ENCODE results near the gene GPR84.

The GPR84 gene

GRCh38 chr12:54389134-54389508, 24.8 kb upstream of the GPR84 start:
- no peak for DNase-seq (ENCODE audit: extremely low spot score)
- ChIA-PET CTCF (interaction anchor here (3.2 to 5.4 kb wide), 2 partner anchors 9 to 10 kb away, joined by 23 to 63 read pairs; no protein-coding TSS in a partner anchor), POLR2A (no interaction called here)
- TF ChIP-seq CTCF (IDR thresholded peaks at IDR 0.05; ENCODE audit: control extremely low read depth, extremely low read depth, low read depth, missing control alignments): no peak

- no peak for DNase-seq (ENCODE audit: extremely low spot score)
- no peak for TF ChIP-seq CTCF (IDR thresholded peaks at IDR 0.05; ENCODE audit: control extremely low read depth, extremely low read depth, low read depth, missing control alignments)
- ChIA-PET POLR2A (no interaction called here), CTCF (interaction anchor here (0.9 to 6.4 kb wide), 10 partner anchors 8 to 187 kb away, joined by 3 to 95 read pairs (median 8); no protein-coding TSS in a partner anchor)
Measured at GRCh38 chr12:54388237-54389133, 24.2 kb upstream of the GPR84 start.

- CTCF ChIA-PET: interaction anchor here (0.9 to 6.4 kb wide), 7 partner anchors 11 to 179 kb away, joined by 3 to 95 read pairs (median 5); no protein-coding TSS in a partner anchor
- POLR2A ChIA-PET: no interaction called here
- no peak for DNase-seq (ENCODE audit: extremely low spot score)
- no peak for TF ChIP-seq CTCF (IDR thresholded peaks at IDR 0.05; ENCODE audit: control extremely low read depth, extremely low read depth, low read depth, missing control alignments)
Measured at GRCh38 chr12:54387114-54387467, 22.8 kb upstream of the GPR84 start.

GRCh38 chr12:54386403-54387113, 22.3 kb upstream of the GPR84 start:
- ChIA-PET CTCF (interaction anchor here (1.1 to 6.4 kb wide), 8 partner anchors 12 to 179 kb away, joined by 3 to 95 read pairs (median 6); no protein-coding TSS in a partner anchor), POLR2A (no interaction called here)
- no peak for DNase-seq (ENCODE audit: extremely low spot score)
- TF ChIP-seq CTCF (IDR thresholded peaks at IDR 0.05; ENCODE audit: control extremely low read depth, extremely low read depth, low read depth, missing control alignments): no peak

GRCh38 chr12:54385251-54385914, 21.1 kb upstream of the GPR84 start:
- peak; percentile 75 for DNase-seq (ENCODE audit: extremely low spot score)
- no peak for TF ChIP-seq CTCF (IDR thresholded peaks at IDR 0.05; ENCODE audit: control extremely low read depth, extremely low read depth, low read depth, missing control alignments)
- ChIA-PET POLR2A (interaction anchor here (0.6 kb wide), 1 partner anchor 105 kb away, joined by 3 read pairs; the partner anchor contains the start of genes CBX5 and HNRNPA1), CTCF (interaction anchor here (0.6 to 6.4 kb wide), 11 partner anchors 8 to 178 kb away, joined by 3 to 95 read pairs (median 4); no protein-coding TSS in a partner anchor)

GRCh38 chr12:54384591-54385041, 20.3 kb upstream of the GPR84 start, which contains the start of gene ZNF385A:
Gene ZNF385A (minus strand): TSS chr12:54384733. CDS start chr12:54384514, 219 bp downstream.
- POLR2A ChIA-PET: interaction anchor here (0.6 kb wide), 1 partner anchor 104 kb away, joined by 3 read pairs; the partner anchor contains the start of genes CBX5 and HNRNPA1

More at GRCh38 chr12:54384591-54385041, 20.3 kb upstream of the GPR84 start, which contains the start of gene ZNF385A:
- CTCF ChIA-PET: interaction anchor here (0.6 to 6.4 kb wide), 10 partner anchors 8 to 177 kb away, joined by 3 to 95 read pairs (median 4); no protein-coding TSS in a partner anchor
- DNase-seq (ENCODE audit: extremely low spot score): no peak
- TF ChIP-seq CTCF (IDR thresholded peaks at IDR 0.05; ENCODE audit: control extremely low read depth, extremely low read depth, low read depth, missing control alignments): no peak

All from GM10248 (cell line).